HepG2 (cell line): Measurements from ENCODE around the gene ALG10. TPM values are rescaled to one million over a fixed set of nuclear protein-coding genes. Genes with fewer than 3 reads are reported as not detected.

Source experiments
- AHDC1 ChIP-seq: sonication (generic); formaldehyde crosslinking; IDR thresholded peaks from 2 replicates; pipeline ENCODE4 v1.5.1; 2020; ENCODE audit warnings: mild to moderate bottlenecking, missing genetic modification reagents, borderline replicate concordance
- FOXA1 ChIP-seq, 2 experiments: fragments of 450-650 bp in 1 of 2; sonication (generic) in 1 of 2; formaldehyde crosslinking in 1 of 2; IDR thresholded peaks; 2 replicates each; pipeline versions ENCODE4 v1.4.0 to v1.6.1; 2016 to 2020; ENCODE audit warnings: missing genetic modification reagents in 1 of 2
- GATAD2A ChIP-seq: IDR thresholded peaks from 2 replicates; pipeline ENCODE4 v1.6.1; 2016
- GZF1 ChIP-seq: sonication (generic); formaldehyde crosslinking; IDR thresholded peaks from 2 replicates; pipeline ENCODE4 v1.5.1; 2020; ENCODE audit warnings: mild to moderate bottlenecking, missing genetic modification reagents
- HDAC6 ChIP-seq: fragments of 200-600 bp; sonication (generic); IDR thresholded peaks from 2 replicates; pipeline ENCODE4 v1.7.0; 2017; ENCODE audit warnings: mild to moderate bottlenecking, antibody characterized with exemption, low read length, low read depth
- HNRNPH1 ChIP-seq: fragments of 200-400 bp; formaldehyde crosslinking; optimal IDR thresholded peaks from 2 replicates; pipeline ENCODE3; 2017; ENCODE audit warnings: mild to moderate bottlenecking, low read depth, low read length
- SOX13 ChIP-seq, 3 experiments: fragments of 450-650 bp in 1 of 3; sonication (generic) in 1 of 3; formaldehyde crosslinking in 1 of 3; IDR thresholded peaks in 2 of 3; conservative IDR thresholded peaks in 1 of 3; 2 replicates each; pipeline versions ENCODE4 v1.5.0 to v1.6.1; 2016 to 2020; ENCODE audit warnings: antibody characterized with exemption in 1 of 3, mild to moderate bottlenecking in 1 of 3, missing compliant biosample characterization in 1 of 3, missing genetic modification reagents in 1 of 3, moderate library complexity in 1 of 3
- TEAD3 ChIP-seq: optimal IDR thresholded peaks from 2 replicates; pipeline ENCODE3; 2016; ENCODE audit warnings: borderline replicate concordance
- TERF1 ChIP-seq: sonication (generic); formaldehyde crosslinking; IDR thresholded peaks from 2 replicates; pipeline ENCODE4 v1.8.0; 2022; ENCODE audit warnings: mild to moderate bottlenecking, missing genetic modification reagents, moderate library complexity
- TGIF2 ChIP-seq: IDR thresholded peaks from 2 replicates; pipeline ENCODE4 v1.6.1; 2016; ENCODE audit warnings: control low read depth, missing compliant biosample characterization
- ZFP1 ChIP-seq: IDR thresholded peaks from 2 replicates; pipeline ENCODE4 v1.6.1; 2016
- ZFP37 ChIP-seq: sonication (generic); formaldehyde crosslinking; IDR thresholded peaks from 2 replicates; pipeline ENCODE4 v1.4.0; 2020; ENCODE audit warnings: missing genetic modification reagents, borderline replicate concordance
- ZFY ChIP-seq: sonication (generic); formaldehyde crosslinking; IDR thresholded peaks from 2 replicates; pipeline ENCODE4 v1.4.0; 2020; ENCODE audit warnings: missing genetic modification reagents
- ZNF136 ChIP-seq: sonication (generic); formaldehyde crosslinking; IDR thresholded peaks from 2 replicates; pipeline ENCODE4 v1.8.1; 2022; ENCODE audit warnings: low read depth, mild to moderate bottlenecking, moderate library complexity, missing genetic modification reagents
- ZNF282 ChIP-seq: fragments of 450-650 bp; IDR thresholded peaks from 2 replicates; pipeline ENCODE4 v1.6.1; 2018; ENCODE audit not compliant: partially characterized antibody
- ZNF441 ChIP-seq: sonication (generic); formaldehyde crosslinking; IDR thresholded peaks from 2 replicates; pipeline ENCODE4 v1.7.0; 2021; ENCODE audit warnings: missing genetic modification reagents, borderline replicate concordance
- ZNF580 ChIP-seq: IDR thresholded peaks from 2 replicates; pipeline ENCODE4 v1.6.1; 2016; ENCODE audit warnings: low read depth, borderline replicate concordance
- ZNF670 ChIP-seq: sonication (generic); formaldehyde crosslinking; IDR thresholded peaks from 2 replicates; pipeline ENCODE4 v1.8.0; 2022; ENCODE audit warnings: mild to moderate bottlenecking, missing genetic modification reagents, borderline replicate concordance
- ZXDC ChIP-seq: sonication (generic); formaldehyde crosslinking; IDR thresholded peaks from 2 replicates; pipeline ENCODE4 v1.5.0; 2020; ENCODE audit warnings: mild to moderate bottlenecking, missing genetic modification reagents
- polyA plus RNA-seq, 8 experiments: library from polyadenylated mRNA; depleted of rRNA in 3 of 8; stranded (reverse) in 7 of 8; unstranded in 1 of 8; fragments of >200 nt; fragmentation: Illumina TruSeq in 4 of 8; extraction: Trizol in 4 of 8; gene quantifications; 2 replicates each; pipeline versions ENCODE4 v1.2.1 to v1.2.3, GENCODE V29; 2011 to 2016; ENCODE audit warnings: low read depth in 4 of 8, missing spikeins in 1 of 8, mixed read lengths in 1 of 8; ENCODE audit not compliant: insufficient read depth in 1 of 8
- total RNA-seq, 5 experiments: library from RNA; depleted of rRNA; stranded (reverse); fragments of >200 nt; fragmentation: Illumina TruSeq; extraction: Trizol; gene quantifications; 2 replicates each; pipeline ENCODE4 v1.2.3, GENCODE V29; 2016; ENCODE audit warnings: low read depth in 1 of 5

ALG10 gene
- total and polyA plus RNA-seq, 2 of the 13 experiments (the other 11 are each of a cell fraction or from before 2014, with no cell fraction given) = 7.9 to 17.4 TPM

GRCh38 chr12:34022079-34022830 lies at the start of gene ALG10 (continued):
- TF ChIP-seq TERF1 (no peak), ZNF580 (CRISPR knock-in tag) (peak; percentile 77; the same call in 1 of the 2 replicates), GZF1 (CRISPR knock-in tag) (no peak), HNRNPH1 (no peak), HDAC6 (no peak), TEAD3 (CRISPR knock-in tag) (peak; percentile 97), SOX13 (IDR thresholded peaks at IDR 0.05) (no peak), SOX13 (CRISPR knock-in tag; conservative IDR thresholded peaks at IDR 0.05 in 1 of 2, IDR thresholded peaks at IDR 0.05 in 1 of 2) (no peak; a peak in 1 of 4 replicates), ZFY (CRISPR knock-in tag) (peak; percentile 66), ZNF282 (no peak), AHDC1 (CRISPR knock-in tag) (peak; percentile 44; the same call in 1 of the 2 replicates), ZNF441 (no peak), ZNF136 (CRISPR knock-in tag) (no peak; the same call in 1 of the 2 replicates), ZFP1 (no peak; the same call in 1 of the 2 replicates), ZNF670 (CRISPR knock-in tag) (peak; percentile 88; the same call in 1 of the 2 replicates), TGIF2 (peak; percentile 90), GATAD2A (CRISPR knock-in tag) (peak; percentile 72), ZXDC (CRISPR knock-in tag) (no peak), FOXA1 (IDR thresholded peaks at IDR 0.05) (no peak), FOXA1 (CRISPR knock-in tag; IDR thresholded peaks at IDR 0.05) (peak; percentile 47; the same call in 1 of the 2 replicates), ZFP37 (CRISPR knock-in tag) (0 out of 2 replicates have a peak, but pooled peaks have one; percentile 54)
